Effector CD4-positive, alpha-beta T cell (primary cell): ENCODE measurements around the gene DDO.
"Not testable (repeated sequence)": the region's sequence is repeated elsewhere in the genome, so short reads cannot be mapped to it uniquely, and the experiment has no call there.

Experiments used
- DNase-seq: peaks from one replicate; pipeline ENCODE4 v3.0.0-alpha.2; 2020

The DDO gene

DNA sequence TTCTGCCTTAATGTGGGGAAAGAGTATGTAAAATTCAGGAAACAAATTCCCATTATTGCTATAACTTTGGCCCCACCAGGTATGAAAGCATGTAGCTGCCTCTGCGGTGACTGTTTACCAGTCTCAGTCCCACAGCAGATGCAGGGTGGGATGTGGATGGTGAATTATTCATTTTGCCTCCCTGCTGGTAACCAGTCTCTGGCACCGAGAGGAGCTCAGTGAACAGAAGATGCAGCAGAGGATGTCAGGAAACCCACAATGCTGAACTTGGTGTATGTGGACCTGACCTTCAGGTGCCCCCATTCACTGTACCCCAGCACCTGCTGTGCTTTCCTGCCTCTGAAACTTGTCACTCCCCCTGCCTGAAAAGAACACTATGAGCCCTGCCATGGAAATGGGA lies 48.4 kb downstream of the DDO start:
- DNase-seq: no peak

DNA sequence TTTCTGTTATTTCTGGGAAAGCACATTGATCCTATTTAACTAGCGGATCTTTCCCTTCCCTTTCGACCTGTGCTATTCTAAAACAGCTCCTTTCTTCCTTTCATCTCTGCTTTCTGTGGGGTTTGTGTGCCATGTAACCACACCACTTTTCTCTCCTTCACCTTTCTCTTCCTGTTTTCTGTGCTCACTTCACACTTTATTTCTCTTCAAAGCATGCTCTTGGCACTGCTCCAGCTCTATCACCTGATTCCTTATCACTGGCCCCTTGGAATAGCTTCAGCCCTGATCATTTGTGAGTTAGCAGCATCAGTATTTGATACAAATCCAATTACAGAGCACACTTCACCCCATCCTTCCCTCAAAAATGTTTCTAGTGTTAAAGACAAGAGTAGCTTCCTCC lies 49.1 kb downstream of the DDO start:
- DNase-seq: no peak

DNA sequence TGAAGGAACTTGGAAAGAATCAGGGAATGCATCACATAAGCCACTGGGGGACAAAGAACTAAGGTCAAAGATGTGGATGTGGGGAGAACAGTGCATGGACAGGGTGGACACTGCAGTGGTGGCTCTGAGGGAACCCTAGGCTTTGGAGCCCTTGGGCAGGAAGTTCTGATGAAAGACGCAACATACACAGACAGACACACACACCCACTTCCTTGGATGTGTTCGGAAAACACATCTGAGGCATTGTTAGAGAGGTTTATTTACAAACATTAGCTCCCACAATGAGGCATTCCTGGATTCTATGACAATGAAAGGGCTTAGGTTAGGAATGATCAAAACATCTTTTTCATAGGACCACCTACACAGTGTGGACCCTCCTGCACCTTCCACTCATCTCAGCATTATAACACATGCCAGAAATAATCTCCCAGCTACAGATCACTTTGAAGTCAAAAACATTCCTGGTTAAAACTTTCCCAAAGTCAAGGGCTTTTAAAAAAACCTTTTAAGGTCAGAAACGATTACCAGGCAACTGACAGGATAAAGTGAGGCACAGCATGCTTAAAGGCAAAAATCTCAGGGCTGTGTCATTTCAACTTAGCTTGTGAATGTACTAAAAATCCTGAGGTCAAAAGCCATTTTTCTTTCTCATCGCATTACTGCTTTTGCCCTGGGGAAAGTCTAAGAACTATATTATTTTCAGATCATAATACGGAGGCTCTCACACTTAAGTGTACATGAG lies 50.8 kb downstream of the DDO start:
- DNase-seq: no peak

DNA sequence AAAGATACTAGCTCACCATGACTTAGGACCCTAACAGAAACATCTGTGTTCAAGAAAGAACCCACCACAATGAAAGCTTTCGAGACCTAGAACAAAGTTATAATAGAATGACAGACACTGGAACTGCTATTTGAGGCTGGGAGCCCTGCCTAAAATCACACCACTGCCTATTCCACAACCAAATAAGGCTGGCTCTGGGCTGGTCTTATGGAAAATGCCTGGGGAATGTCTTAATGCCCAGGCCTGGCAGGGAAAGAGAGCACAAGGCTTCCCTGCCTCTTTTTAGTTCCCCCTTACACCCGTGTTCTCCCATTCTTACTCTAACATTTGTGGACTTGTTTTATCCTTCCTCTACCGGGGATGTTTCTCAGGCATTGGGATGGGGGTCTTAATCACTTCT lies 51.6 kb downstream of the DDO start:
- no peak for DNase-seq

DNA sequence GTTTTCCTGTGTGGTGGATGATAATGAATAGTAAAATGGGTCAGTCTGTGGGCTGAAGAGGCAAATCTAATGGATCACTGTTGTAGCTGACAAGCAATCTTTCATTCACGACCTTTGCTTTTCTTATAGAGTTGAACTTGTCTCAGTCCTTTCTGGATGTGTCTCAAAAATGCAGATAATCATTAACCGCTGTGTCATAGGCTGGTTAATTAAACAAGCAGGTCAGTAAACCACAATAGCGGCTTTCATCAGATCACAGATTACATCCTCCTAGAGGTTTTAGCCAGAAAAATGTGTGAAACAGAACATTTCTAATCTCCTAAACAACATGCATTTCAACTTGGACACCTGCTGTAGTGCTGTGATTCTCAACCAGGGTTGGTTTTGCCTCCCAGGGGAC lies 54.7 kb downstream of the DDO start:
- no peak for DNase-seq

DNA sequence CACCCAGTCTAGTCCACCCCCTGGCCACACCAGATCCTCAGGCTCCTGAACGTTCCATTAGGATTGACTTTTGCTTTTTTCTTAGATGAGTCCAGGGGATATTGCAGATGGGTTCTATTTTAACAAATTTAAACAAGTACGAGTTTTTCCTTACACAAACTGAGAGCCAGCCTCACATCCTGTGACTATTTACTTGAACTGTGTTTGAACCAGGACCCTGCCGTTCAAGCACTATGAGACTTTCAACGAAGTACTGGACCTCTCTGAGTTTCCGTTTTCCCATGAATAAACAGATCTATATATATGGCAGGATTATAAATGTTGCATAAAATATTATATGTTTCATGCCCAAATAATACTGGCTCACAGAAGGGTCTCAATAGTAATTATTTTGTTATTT lies 55.8 kb downstream of the DDO start:
- DNase-seq: no peak

DNA sequence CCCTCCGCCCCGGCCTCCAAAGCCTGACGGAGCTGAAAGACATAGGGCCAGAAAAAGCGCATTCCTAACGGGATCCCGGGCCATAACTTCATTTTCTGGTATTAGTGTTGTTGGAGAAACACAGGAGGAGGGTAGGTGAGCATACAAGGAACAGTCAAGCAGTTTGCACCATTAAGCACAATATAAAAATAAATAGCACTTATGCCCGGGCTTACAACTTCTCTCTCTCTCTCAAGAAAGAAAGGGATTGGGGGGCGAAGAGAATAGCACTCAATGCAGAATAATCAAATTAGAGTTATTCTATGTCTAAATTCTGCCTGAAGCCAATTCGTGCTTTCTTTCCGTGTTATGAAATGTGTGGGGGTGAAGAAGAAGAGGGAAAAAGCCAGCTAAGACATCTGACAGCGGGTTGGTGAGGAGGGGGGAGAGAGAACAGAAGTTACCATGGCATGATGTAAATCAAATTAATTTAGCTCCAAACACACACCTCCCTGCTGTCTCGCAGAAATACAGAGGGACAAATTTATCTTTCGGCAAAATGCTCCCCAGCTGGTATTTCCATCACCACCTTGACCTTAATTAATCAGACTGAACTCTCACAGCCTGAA lies 56.7 kb downstream of the DDO start:
- no peak for DNase-seq

DNA sequence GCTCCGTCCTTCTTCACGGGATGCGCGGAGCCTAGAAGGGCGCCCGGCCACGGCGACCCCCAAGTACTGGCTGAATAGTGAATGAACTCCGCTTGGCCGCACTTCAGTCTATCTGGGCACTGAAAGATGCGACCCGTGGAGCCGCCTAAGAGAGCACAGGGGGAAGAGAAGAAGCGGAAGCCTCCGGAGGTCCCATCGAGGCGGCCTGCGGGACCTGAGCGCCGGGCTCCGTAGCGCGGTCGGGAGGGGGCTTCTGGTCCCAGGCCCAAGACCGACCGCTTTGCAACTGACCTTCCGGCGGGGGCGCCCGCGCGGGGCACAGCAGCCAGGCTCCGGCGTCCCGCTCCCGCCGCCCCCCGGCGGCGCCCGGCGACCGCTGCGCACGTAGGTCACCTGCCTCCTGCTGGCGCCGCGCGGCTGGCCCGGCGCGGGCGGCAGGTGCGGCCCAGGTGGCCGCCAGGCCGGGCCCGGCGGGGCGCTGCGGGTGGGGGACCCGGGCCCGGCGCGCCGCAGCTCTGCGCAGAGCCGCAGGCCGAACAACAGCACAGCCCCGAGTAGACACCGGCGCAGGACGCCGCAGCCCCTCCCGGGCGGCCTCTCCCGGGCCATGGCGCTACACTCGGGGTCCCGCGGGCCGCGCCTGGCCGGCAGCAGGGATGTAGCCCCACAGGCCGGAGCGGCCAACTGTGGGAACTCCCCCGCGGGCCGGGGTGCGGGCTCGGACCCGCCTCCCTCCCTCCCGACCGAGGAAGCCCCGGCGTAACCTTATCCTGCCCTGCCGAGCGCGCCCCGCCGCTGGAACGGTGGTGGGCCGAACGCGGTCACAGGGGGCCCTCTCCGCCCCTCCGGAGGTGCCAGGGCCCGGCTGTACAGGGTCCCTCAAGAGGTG lies 57.5 kb downstream of the DDO start, which contains the start of gene METTL24:
Gene METTL24, minus strand, starts transcription at position 686 of the 889 bp plus-strand sequence. Its CDS starts 77 bp downstream, at position 609.
- DNase-seq: no peak

DNA sequence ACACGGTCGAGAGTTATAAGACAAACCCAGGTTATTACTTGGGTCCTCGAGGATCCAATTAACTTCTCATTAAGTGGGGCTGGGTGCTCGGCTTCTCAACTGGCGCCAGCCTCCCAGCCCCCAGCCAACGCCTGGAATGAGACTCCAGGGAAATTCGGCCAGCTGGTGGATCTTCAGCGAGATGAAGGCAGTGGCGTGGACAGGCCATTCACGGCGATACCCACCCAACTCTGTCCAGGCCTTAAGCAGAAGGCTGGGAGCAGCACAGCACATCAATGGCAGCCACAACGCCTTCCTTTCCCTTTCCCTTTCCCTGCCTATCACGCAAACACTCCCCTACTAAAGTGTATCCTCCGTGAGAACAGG lies 58.1 kb downstream of the DDO start:
- DNase-seq: no peak

DNA sequence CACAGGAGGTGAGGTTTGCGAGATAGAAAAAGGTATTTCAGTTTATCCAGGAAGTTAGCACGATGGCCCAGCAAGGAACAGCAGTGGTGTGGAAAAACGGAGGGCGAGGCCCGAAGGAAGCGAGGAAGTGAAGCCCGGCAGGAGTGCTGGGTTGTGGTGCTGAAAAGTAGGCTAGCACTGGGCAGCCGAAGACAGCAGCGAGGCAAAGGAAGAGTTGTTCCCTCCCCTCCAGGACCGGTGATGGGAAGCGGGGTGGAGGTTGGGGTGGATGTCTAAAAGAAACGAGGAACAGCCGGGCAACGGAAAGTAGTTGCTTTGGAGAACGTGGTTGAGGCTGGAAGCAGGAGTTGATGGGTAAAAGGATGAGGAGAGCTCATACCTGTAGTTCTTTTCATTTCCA lies 58.6 kb downstream of the DDO start:
- DNase-seq: no peak

DNA sequence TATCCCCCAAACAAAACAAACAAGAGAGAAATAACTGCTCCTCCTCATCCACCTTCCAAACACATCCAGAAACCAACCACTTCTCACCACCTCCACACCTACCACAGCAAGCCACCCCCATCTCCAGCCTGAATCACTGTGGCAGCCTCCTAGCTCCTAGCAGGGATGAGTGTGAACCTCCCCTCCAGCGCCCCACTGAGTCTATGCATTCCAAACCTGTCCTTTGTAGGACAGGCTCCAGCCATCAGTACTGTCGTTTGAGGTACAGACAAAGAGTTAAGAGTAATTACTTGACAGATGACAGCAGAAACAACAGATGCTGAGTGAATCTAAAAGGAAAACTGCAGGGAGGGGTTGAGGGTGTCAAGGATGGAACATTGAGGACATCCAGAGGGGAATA lies 59.6 kb downstream of the DDO start:
- no peak for DNase-seq

DNA sequence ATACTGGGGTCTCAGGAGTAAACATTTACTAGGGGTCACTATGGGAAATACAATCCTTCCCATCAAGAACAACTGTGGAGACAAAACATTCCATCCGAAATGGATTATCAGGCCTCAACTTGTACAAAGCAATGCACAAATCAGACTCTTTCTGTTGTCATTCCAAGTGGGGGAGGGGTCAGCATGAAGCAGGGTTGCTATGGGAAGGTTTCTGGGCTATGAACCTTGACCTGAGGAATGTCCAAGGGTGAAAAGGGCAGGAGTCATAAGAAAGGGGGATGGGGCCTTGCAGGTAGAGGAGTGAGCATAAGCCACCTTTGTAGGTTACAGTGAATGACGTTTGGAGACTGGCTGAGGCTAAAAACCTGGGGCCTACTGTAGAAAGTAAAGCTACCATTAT lies 60.4 kb downstream of the DDO start:
- no peak for DNase-seq

DNA sequence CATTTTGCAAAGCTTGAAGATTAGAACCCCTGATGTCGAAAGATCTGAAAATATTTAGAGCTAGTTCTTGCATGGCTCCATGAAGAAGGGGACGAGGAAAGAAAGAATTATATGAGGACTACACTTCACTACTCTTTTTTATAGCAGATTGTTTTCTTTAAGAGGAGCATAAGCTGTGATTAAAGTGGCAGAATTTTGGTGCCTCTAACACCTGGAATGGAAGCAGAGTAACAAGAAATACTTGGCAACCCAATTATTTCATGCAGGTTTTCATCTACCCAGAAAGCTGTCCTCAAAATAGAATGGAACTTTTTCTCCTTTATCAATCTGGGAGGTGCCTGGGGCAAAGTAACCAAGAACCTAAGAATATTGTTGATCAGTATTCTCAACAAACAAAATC lies 61.2 kb downstream of the DDO start:
- DNase-seq: no peak

DNA sequence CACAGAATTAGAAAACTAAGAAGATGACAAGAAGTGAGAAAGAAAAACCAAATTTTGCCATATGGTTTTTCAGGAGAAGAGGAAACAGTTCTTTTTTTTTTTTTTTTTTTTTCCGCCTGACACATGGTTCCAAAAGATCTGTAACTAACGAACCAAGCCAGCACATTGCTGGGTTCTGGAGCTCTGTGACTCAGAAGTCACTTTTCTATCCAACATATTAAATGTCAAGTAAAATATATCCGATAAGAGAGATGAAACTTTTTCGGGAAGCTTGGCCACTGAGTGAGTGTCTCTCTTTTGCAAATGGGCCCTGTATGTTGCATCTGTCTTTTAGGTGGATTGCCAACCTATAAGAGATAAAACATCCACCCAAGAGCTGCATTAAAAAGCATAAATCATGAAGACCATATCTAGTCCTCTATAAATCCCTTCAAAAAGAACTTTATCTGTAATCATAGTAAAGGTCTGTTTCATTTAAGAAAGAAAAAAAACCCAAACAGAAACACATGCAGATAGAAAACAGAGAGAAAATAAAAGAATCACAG lies 61.8 kb downstream of the DDO start:
- DNase-seq: no peak

DNA sequence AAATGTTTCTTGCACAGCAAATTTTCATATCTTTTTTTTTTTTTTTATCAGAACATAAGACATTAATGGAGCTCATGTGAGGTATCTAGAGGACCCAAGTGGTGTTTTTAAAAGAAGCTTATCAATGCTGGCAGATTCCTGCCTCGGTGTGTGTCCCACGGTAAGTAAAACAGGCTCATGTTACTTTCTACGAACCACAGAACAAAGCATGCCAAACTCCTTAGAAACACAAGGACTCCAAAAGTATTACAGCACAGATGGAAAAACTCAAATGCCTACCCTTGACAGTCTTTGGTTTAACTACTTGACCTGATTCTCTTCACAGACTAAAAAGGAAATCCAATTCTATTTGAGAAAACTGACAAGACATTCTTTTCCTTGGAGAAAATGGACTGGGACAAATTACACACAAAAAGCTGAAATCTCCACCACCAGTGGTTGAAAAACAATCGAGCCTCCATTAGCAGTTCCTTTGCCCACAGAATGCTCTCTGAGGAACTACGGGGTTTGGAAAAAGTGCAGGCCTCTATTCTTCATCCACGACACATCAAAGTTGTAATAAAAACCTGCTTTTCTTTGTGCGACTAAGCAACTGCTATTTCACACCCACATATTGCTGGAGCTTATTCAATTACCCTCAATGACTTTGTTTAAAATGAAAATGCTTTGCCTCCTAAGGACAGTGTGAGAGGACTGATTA lies 62.7 kb downstream of the DDO start:
- no peak for DNase-seq

DNA sequence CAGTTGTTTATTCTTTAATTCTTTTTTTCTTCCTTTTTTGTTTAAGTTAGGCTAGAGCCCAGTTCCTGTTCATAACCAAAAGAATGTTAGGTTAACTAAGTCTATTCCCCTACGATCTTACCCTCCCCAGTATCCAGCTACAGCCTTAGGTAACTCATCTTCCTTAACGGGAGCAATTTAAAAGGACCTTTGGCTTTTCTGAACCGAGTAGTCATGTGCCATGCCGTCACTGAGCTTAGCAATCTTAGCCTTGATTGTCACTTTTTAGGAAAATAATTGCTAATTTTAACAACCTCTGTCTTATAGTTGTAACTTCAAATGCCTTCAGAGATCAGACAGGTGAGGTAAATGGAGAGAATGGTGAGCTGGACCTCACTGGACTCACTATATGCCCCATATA lies 63.4 kb downstream of the DDO start:
- no peak for DNase-seq

DNA sequence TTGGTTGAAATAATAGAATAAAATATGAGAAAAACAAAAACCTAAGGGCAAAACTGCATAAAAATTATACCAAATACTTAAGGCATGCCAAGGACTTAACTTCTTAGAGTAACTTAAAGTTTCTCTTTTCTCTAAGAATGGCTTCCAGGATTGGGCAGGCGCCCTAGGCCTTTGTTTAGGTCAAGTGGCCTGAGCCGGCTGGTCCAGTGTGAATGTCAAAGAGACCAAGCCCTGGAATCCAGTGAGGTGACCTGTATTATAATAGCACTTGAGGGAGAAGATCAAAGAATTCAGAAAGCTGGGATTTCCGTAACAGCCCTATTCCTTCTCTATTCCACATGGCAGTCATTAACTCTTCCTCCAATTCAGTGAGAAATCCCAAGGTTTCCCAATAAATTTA lies 63.8 kb downstream of the DDO start:
- DNase-seq: no peak

DNA sequence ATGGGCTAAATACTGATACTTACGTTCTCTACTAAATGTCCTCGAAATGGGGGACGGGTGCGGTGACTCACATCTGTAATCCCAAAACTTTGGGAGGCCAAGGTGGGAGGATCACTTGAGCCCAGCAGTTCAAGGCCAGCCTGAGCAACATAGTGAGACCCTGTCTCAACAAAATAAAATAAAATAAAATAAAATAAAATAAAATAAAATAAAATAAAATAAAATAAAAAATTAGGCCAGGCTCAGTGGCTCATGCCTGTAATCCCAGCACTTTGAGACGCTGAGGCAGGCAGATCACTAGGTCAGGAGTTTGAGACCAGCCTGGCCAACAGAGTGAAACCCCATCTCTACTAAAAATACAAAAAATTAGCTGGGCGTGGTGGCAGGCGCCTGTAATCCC lies 64.8 kb downstream of the DDO start:
- not testable (repeated sequence) for DNase-seq

DNA sequence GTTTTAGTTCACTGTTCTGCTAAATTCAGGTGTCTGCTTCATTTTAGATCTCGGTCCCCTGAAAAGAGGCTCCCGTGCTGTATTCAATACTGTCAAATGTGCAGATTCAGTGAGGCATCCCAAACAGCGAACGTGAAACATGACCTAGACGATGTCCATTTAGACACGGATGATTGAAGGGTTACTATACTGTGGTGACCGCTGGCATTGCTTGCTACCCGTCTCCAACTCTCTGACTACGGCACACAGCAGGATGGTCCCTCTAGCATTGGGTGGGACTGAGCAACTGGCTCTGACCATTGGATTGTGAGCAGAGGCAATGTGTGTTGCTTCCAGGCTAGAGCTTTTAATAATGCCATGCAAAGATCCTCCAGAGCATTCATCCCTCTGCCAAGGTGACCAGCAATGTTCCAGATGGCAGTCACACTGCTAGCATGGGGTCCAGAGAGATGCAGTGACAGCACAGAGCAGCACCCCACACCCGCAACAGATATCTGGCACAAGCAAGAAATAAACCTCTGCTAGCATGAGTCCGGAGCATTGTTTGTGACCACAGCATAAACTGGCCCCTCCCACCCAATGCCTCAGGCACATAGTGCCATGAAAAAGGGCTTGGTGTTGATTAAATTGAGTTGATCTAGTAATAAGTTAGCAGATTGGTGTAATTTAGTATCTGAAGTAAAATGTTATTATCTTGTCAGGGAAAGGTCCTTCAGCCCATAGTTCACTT lies 66.2 kb downstream of the DDO start:
- no peak for DNase-seq

DNA sequence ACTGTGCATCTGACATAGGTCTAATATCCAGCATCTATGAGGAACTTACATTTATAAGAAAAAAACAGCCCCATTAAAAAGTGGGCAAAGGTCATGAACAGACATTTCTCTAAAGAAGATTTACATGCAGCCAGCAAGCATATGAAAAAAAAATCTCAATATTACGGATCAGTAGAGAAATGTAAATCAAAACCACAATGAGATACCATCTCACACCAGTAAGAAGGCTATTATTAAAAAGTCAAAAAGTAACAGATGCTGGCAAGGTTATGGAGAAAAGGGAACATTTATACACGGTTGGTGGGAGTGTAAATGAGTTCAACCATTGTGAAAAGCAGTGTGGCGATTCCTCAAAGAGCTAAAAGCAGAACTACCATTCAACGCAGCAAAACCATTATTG lies 70.3 kb downstream of the DDO start:
- no peak for DNase-seq

DNA sequence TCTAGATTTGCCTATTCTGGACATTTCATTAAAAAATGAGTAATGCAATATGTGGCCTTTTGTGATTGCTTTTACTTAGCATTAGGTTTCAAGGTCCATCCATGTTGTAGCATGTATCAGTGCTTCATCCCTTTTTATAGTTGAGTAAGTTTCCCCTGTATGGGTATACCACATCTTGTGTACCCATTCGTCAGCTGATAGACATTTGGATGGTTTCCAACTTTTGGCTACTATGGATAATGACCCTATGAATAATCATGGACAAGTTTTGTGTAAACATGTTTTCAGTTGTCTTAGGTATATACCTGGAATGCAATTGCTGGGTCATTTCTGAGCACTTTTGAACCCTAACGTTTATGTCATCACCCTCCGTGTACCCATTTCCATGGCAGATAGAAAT lies 72.6 kb downstream of the DDO start:
- no peak for DNase-seq
